Smooth muscle cell (in vitro differentiated cells): ENCODE results near the gene ARMC8. TPM values are rescaled to one million over a fixed set of nuclear protein-coding genes. Genes with fewer than 3 reads are reported as not detected.

Experiments
- DNase-seq: peaks from one replicate; lab custom pipeline; 2025; ENCODE audit not compliant: unreplicated experiment; lab: John Stamatoyannopoulos, UW
- H2AFZ ChIP-seq: fragments of 200-600 bp; sonication (generic); 2 replicates; pipeline ENCODE4 v1.6.0; 2016; ENCODE audit warnings: antibody characterized with exemption, low read depth, mild to moderate bottlenecking
- H3F3A ChIP-seq: fragments of 200-600 bp; sonication (generic); 2 replicates; pipeline ENCODE4 v1.6.0; 2017; ENCODE audit warnings: antibody characterized with exemption, low read depth
- H3K27ac ChIP-seq: fragments of 200-600 bp; sonication (generic); 2 replicates; pipeline ENCODE4 v1.5.1; 2016; ENCODE audit warnings: low read depth, mild to moderate bottlenecking
- H3K27me3 ChIP-seq: fragments of 200-600 bp; sonication (generic); 2 replicates; pipeline ENCODE4 v1.6.1; 2016; ENCODE audit warnings: low read depth, mild to moderate bottlenecking
- H3K36me3 ChIP-seq: fragments of 200-600 bp; sonication (generic); 2 replicates; pipeline ENCODE4 v1.5.1; 2016; ENCODE audit warnings: low read depth
- H3K4me1 ChIP-seq: fragments of 200-600 bp; sonication (generic); 2 replicates; pipeline ENCODE4 v1.5.1; 2016; ENCODE audit warnings: low read depth
- H3K4me2 ChIP-seq: fragments of 200-600 bp; sonication (generic); 2 replicates; pipeline ENCODE4 v1.6.0; 2016; ENCODE audit warnings: mild to moderate bottlenecking
- H3K4me3 ChIP-seq: fragments of 200-600 bp; sonication (generic); 2 replicates; pipeline ENCODE4 v1.5.1; 2016; ENCODE audit warnings: mild to moderate bottlenecking
- H3K79me2 ChIP-seq: fragments of 200-600 bp; sonication (generic); 2 replicates; pipeline ENCODE4 v1.6.0; 2016; ENCODE audit warnings: low read depth, mild to moderate bottlenecking
- H3K9ac ChIP-seq: fragments of 200-600 bp; sonication (generic); 2 replicates; pipeline ENCODE4 v1.6.0; 2016; ENCODE audit warnings: low read depth
- H3K9me3 ChIP-seq: fragments of 200-600 bp; sonication (generic); replicated peaks from 2 replicates; pipeline ENCODE4 v1.5.1; 2016; ENCODE audit warnings: low read depth
- H4K20me1 ChIP-seq: fragments of 200-600 bp; sonication (generic); 2 replicates; pipeline ENCODE4 v1.6.0; 2016; ENCODE audit warnings: low read depth
- WGBS: methylation state at CpG from one replicate; pipeline ENCODE4 v1.1.7; 2016; ENCODE audit warnings: low lambda C conversion rate; 5-methylcytosine and 5-hydroxymethylcytosine counted together
- polyA plus RNA-seq: library from polyadenylated mRNA; unstranded; fragments of >200 nt; fragmentation: Nextera tagmentation; extraction: Ambion mirVana; gene quantifications from 2 replicates; pipeline ENCODE4 v1.2.1, GENCODE V29; 2016
- total RNA-seq: library from RNA; depleted of rRNA; stranded (reverse); fragments of >200 nt; gene quantifications from 2 replicates; pipeline ENCODE4 v1.2.3, GENCODE V29; 2014
- TF ChIP-seq, protein P1 (sequence below): fragments of 200-600 bp; sonication (generic); IDR thresholded peaks from 2 replicates; pipeline ENCODE4 v1.5.1; 2017; ENCODE audit warnings: borderline replicate concordance, mild to moderate bottlenecking, antibody characterized with exemption; ENCODE audit not compliant: insufficient read depth, poor library complexity, severe bottlenecking

ARMC8 gene
- total and polyA plus RNA-seq, 2 experiments from 2014 or later, result 22.6 to 39.3 TPM

- Histone ChIP-seq H3K27ac (no peak overlapping the region), H3K79me2 (no peaks in the 10 kb centered on the region), H3K36me3 (no peaks in the 10 kb centered on the region), H3K9me3 (no peaks in the 10 kb centered on the region), H4K20me1 (no peaks in the 10 kb centered on the region), H3K4me2 (no peak overlapping the region), H3K4me1 (no peaks in the 10 kb centered on the region), H2AFZ (no peak overlapping the region), H3K9ac (no peak overlapping the region), H3K27me3 (no peaks in the 10 kb centered on the region), H3F3A (no peaks in the 10 kb centered on the region), H3K4me3 (no peak overlapping the region)
- DNase-seq, result no peak
- WGBS, result 94% methylated on average over 1 of the region's 1 CpG
- TF ChIP-seq, protein P1, sequence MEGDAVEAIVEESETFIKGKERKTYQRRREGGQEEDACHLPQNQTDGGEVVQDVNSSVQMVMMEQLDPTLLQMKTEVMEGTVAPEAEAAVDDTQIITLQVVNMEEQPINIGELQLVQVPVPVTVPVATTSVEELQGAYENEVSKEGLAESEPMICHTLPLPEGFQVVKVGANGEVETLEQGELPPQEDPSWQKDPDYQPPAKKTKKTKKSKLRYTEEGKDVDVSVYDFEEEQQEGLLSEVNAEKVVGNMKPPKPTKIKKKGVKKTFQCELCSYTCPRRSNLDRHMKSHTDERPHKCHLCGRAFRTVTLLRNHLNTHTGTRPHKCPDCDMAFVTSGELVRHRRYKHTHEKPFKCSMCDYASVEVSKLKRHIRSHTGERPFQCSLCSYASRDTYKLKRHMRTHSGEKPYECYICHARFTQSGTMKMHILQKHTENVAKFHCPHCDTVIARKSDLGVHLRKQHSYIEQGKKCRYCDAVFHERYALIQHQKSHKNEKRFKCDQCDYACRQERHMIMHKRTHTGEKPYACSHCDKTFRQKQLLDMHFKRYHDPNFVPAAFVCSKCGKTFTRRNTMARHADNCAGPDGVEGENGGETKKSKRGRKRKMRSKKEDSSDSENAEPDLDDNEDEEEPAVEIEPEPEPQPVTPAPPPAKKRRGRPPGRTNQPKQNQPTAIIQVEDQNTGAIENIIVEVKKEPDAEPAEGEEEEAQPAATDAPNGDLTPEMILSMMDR, result no peak
Measured at GRCh38 chr3:138254216-138254615, 67.1 kb downstream of the ARMC8 start.

DNA sequence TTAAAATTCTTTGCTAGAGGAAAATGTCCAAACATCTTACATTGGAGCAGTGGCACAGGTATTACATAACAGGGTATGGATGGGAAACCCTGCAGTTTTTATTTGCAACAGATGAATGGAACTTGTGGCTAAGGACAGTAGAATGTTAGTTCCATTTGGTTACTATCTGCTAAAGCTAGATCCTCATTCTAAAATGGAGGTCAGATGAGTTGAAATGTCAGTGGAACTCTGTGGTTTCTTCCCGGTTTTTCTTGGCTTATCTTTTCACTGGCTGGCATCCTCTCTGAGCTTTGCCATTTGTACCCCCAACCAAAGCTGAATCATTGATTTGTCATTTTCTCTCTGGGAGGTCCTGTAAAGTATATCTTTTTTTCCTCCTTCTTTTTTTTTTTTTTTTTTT is 68.9 kb downstream of the ARMC8 start:
- H4K20me1 ChIP-seq, result no peaks in the 10 kb centered on the region
- H3K4me2 ChIP-seq, result no peak overlapping the region
- H3K4me1 ChIP-seq, result no peaks in the 10 kb centered on the region
- no peaks in the 10 kb centered on the region for H3K79me2 ChIP-seq
- no peaks in the 10 kb centered on the region for H3K36me3 ChIP-seq
- no peak overlapping the region for H3K4me3 ChIP-seq
- no peak for DNase-seq
- no peaks in the 10 kb centered on the region for H3K27me3 ChIP-seq
- WGBS, result 96% methylated on average over 1 of the region's 1 CpG
- no peaks in the 10 kb centered on the region for H3F3A ChIP-seq
- TF ChIP-seq, protein P1, result no peak
- no peaks in the 10 kb centered on the region for H3K9me3 ChIP-seq
- H2AFZ ChIP-seq, result no peak overlapping the region
- H3K9ac ChIP-seq, result no peak overlapping the region
- no peak overlapping the region for H3K27ac ChIP-seq

DNA sequence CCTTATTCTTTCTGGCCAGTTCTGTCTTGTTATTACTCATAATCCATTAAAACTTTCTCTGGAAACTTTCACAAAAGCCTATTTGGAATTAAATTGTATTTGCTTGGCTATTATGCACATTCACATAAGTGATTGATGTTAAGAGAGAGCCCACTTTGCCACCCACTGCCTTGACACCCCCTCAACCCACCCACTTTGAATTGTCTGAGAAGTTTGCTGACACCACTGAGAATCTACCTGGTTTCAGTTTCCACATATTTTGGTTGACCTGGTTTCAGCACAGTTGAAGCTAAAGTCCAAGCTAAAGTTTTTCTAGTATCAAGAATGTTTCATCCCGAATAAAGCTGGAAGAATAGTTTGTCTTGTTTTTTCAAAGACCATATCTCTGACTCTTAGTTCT is 70.9 kb downstream of the ARMC8 start:
- Histone ChIP-seq H3K4me1 (no peaks in the 10 kb centered on the region), H3K27ac (no peak overlapping the region), H3K9me3 (no peaks in the 10 kb centered on the region), H3F3A (no peaks in the 10 kb centered on the region), H3K27me3 (no peaks in the 10 kb centered on the region), H3K79me2 (no peaks in the 10 kb centered on the region), H4K20me1 (no peaks in the 10 kb centered on the region), H3K36me3 (no peaks in the 10 kb centered on the region), H3K9ac (no peak overlapping the region), H3K4me2 (no peak overlapping the region), H3K4me3 (no peak overlapping the region), H2AFZ (no peak overlapping the region)
- WGBS, result 97% methylated on average over 1 of the region's 1 CpG
- TF ChIP-seq, protein P1, result no peak
- no peak for DNase-seq

DNA sequence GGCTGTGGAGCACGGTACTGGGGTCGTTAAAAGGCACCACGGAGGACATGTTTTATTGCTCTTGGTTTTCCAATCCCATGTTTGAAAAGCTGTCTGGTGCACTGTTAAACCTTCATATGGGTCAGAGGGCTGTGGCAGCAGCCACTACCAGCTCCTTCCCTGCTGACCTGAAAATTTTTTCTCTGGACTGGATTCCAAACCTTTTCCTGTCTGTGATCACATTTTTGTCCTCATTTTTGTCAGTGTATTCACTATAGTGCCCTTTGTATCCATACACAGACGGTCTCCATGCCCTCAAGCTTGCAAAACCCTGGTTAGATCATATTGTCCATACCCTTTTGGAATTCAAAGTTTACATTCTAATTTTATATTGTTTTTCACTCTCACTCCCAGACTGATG is 72.0 kb downstream of the ARMC8 start:
- no peaks in the 10 kb centered on the region for H3K4me1 ChIP-seq
- H3K27me3 ChIP-seq, result no peaks in the 10 kb centered on the region
- TF ChIP-seq, protein P1, result no peak
- 97% methylated on average over 4 of the region's 4 CpGs for WGBS
- H3K36me3 ChIP-seq, result no peaks in the 10 kb centered on the region
- no peaks in the 10 kb centered on the region for H3K9me3 ChIP-seq
- no peak overlapping the region for H2AFZ ChIP-seq
- no peak overlapping the region for H3K9ac ChIP-seq
- H3K4me2 ChIP-seq, result no peak overlapping the region
- no peaks in the 10 kb centered on the region for H4K20me1 ChIP-seq
- no peak overlapping the region for H3K27ac ChIP-seq
- H3F3A ChIP-seq, result no peaks in the 10 kb centered on the region
- no peak overlapping the region for H3K4me3 ChIP-seq
- DNase-seq, result no peak
- no peaks in the 10 kb centered on the region for H3K79me2 ChIP-seq
